HG02938 (cell line): Measurements from ENCODE around the gene CLEC4G.
"Not testable (repeated sequence)": the region's sequence is repeated elsewhere in the genome, so short reads cannot be mapped to it uniquely, and the experiment has no call there.

ENCODE experiments used
- ATAC-seq: cut with Tn5 transposase; IDR thresholded peaks from one replicate; pipeline ENCODE4 v1.9.1; 2021; ENCODE audit warnings: mild to moderate bottlenecking, moderate library complexity; ENCODE audit not compliant: unreplicated experiment

CLEC4G gene, protein sequence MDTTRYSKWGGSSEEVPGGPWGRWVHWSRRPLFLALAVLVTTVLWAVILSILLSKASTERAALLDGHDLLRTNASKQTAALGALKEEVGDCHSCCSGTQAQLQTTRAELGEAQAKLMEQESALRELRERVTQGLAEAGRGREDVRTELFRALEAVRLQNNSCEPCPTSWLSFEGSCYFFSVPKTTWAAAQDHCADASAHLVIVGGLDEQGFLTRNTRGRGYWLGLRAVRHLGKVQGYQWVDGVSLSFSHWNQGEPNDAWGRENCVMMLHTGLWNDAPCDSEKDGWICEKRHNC

DNA sequence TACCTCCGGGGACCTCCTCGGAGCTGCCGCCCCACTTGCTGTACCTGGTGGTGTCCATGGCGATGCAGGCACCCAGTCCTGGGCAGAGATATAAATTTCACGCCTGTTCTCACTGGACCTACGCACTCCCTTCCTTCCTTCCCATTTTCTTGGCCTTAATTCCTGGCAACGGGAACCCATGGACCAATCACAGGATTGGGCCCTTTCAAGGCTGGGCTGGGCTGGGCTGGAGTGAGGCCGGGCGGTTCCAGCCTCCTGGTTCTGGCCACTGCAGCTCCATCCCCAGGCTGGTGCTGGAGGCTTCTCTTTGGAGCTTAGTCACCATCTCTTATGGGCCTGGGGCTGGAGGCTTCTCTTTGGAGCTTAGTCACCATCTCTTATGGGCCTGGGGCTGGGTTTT is at the start of gene CLEC4G:
CLEC4G (minus strand) TSS at position 66 of the 400 bp plus-strand sequence; CDS start at position 58, 8 bp downstream.
- ATAC-seq, result no peak

DNA sequence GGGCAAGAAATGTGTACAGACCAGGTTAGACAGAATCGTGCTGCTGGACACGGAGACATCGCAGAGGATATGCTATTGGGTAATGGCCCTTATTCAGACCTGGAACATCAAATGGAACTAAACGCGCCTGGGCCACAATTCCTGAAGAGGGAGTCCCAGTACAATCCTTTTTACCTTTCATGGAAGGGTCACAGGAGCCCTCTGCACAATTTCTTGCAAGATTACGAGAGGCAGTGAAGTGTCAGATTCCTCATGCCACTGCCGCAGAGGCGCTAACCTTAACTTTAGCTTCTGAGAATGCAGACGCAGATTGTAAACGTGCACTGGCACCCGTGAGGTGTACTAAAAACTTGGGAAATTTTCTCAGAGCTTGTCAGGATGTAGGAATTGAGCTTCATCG is 49.2 kb upstream of the CLEC4G start:
- no peak for ATAC-seq

DNA sequence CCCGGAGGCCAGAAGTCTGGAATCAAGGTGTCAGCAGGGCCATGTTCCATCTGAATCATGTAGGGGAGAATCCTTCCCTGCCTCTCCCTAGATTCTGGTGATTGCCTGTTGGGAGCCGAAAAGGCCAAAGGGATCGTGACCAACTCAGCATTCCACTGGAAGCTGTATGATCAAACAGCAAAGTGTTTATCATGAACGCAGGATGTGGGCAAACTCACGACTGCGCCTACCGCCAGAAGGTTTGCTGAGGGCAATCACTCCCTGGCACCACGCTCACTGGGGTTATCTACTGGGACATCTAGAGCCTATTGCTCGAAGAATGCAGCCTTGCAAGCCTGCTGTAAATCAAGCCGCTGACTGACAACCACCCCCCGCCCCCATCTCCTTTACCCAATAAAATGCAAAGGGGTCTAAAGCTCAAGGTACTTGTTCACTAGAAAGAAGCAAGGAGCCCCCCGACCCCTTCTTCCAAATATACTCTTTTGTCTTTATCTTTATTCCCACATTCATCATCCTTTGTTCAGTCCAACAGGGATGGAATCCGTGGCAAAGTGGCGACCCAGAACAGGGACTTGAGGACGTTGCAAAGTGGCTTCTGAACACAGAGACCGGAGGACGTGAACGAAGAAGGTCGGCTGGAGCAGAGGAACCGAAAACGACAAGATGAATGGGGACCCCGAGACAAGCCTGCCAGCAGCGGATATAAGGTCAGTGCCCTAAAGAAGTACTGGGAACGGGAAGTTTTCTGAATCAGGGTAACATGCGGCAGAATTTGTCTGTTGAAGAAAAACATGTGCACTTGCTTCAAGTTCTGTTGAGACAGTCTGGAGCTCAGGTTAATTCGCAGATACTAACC is 47.9 kb upstream of the CLEC4G start:
- ATAC-seq, result no peak

DNA sequence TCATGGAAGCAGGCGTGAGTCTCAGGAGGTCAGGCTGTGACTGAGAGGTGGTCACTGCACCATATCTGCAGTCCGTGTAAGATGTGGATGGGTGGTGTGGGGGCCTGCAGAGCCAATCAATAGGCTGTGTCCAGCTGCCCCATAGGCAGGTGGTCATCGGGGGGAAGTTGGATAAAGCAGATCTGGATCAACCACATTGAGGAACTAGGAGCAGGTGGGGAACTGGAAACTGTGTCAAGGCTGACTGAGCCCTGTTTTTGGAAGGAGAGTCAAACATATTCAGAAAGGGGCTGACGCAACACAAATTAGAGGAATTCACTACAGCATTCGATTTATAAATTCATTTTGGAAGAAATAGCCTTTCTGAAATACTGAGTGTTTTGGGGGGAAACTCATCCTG is 46.2 kb upstream of the CLEC4G start:
- ATAC-seq, result no peak

DNA sequence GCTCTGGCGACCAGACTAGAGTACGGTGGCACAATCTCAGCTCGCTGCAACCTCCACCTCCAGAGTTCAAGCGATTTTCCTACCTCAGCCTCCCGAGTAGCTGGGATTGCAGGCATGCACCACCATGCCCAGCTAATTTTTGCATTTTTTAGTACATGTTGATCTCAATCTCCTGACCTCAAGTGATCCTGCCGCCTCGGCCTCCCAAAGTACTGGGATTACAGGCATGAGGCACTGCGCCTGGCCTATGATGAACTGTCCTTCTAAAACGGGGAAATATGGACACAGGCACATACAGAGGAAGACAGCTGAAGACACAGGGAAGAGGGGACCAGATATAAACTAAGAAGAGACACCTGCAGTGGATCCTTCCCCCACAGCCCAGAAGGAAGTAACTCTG is 43.9 kb upstream of the CLEC4G start:
- no peak for ATAC-seq

DNA sequence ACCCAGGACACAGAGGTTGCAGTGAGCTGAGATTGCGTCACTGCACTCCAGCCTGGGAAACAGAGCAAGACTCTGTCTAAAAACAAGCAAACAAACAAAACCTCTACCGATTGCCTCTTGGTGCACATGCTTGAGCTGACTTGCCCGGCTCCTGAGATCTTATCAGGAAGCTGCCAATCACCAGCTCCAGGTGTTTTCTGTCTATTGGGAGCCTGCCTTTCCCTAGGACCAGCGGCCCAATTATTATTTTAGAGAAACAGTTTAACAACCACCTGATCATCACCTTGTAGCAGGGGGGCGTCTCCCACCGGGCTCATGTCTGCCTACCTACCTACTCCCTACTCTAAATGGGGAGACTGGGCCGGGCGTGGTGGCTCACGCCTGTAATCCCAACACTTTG is 41.9 kb upstream of the CLEC4G start:
- no peak for ATAC-seq

DNA sequence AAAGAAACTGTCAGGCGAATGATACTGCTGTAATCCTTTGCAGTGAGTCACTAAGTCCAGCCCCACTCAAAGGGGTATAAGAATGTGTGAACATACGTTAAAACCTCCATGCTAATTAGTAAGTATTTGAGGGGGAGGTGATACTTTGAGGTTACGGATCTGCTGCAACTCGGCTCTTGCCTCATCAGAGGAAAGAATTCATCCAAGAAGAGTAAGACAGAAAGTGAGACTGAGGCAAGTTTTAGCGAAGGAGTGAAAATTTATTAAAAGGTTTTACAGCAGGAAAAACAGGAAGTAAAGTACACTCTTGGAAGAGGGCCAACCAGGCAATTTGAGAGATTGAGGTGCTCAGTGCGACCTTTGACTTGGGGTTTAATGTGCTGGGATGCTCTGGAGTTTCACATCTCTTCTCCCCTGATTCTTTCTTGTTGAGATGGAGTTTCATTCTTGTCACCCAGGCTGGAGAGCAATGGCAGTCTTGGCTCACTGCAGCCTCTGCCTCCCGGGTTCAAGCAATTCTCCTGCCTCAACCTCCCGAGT is 40.9 kb upstream of the CLEC4G start:
- ATAC-seq, result no peak

DNA sequence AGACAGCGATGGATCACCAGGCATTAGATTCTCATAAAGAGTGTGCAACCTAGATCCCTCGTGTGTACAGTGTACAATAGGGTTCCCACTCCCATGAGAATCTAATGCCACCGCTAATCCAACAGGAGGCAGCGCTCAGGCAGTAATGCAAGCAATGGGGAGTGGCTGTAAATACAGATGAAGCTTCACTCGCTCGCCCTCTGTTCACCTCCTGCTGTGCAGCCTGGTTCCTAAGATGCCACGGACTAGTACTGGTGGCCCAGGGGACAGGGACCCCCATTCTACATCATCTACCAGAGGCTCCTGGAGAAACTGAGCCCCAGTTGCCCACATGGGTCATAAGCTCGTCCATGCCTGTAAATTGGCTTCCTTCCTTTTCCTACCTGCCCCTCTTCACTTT is 39.2 kb upstream of the CLEC4G start:
- ATAC-seq, result no peak

DNA sequence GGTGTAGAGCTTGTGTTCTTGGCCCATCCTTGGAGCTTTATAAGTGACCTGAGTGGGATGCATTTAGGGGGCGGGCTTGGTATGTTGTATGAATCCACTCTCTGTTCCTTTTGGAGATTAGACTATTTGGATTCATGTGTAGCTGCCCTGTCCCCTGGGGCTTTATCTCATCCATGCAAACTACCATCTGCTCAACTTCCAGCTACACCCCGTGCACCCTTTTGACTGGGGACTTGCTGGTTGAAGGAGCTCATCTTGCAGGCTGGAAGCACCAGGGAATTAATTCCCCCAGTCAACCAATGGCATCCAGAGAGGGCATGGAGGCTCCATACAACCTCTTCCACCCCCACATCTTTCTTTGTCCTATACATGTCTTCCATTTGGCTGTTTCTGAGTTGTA is 37.3 kb upstream of the CLEC4G start:
- ATAC-seq, result no peak

DNA sequence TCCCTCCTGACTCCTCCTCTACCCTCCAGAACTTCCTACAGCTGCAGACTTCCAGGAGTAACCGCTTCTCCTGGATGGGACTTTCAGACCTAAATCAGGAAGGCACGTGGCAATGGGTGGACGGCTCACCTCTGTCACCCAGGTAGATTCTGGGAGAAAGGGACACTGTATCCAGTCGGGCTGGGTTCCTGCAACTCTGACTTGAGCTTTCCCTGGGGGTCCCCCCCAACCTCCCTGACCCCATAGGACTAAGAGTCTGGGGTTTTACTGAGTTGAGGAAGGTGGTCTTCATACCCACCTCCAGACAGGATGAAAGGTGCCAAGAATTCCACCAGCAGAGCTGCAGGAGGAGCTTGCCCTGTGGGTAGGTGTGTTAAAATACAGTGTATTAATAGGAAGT is 35.6 kb upstream of the CLEC4G start:
- ATAC-seq, result no peak

DNA sequence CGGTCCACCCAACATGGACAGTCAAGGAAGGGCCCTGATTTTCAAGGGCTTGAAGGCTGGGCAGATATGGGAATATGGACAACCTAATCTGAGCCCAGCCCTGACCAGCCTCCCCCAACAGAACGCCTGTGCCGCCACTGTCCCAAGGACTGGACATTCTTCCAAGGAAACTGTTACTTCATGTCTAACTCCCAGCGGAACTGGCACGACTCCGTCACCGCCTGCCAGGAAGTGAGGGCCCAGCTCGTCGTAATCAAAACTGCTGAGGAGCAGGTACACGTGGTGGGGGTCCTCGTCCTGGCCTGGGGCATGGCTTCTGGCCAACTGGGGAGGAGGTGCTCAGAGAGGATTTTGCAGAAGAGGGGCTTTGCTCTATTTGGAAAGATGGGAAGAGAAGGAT is 34.6 kb upstream of the CLEC4G start:
- ATAC-seq, result no peak

DNA sequence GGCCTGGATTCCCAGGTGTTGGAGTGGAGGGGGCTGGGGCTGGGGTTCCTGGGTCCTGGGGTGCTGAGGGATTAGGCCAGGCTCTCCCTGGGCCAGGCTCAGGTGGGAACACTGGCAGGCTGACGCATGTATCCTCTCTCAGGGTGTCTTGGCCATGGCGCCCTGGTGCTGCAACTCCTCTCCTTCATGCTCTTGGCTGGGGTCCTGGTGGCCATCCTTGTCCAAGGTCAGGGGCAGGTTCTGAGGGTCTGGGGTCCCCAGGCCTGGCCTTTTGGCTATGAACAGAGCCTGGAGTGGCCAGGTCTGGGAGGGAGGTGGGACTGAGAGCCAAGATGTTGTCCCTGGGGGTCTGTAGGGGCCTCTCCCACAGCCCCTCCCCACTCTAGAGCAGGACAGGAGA is 33.1 kb upstream of the CLEC4G start:
- not testable (repeated sequence) for ATAC-seq

DNA sequence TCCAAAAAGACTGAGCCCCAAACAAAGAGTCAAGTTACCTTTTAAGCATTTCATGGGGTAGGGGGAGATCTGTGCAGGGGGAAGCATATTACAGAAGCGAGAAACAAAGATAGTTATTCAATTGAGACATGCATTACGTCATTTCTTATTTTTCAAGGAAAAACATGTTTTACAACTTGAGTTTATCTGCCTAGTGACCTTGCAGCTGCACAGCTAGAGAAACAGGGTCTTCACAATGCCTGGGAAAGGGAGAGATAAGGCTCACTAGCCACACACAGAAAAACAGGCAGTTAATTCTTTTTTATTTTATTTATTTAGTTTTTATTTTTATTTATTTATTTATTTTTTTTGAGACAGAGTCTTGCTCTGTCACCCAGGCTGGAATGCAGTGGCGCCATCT is 32.2 kb upstream of the CLEC4G start:
- ATAC-seq, result not testable (repeated sequence)

DNA sequence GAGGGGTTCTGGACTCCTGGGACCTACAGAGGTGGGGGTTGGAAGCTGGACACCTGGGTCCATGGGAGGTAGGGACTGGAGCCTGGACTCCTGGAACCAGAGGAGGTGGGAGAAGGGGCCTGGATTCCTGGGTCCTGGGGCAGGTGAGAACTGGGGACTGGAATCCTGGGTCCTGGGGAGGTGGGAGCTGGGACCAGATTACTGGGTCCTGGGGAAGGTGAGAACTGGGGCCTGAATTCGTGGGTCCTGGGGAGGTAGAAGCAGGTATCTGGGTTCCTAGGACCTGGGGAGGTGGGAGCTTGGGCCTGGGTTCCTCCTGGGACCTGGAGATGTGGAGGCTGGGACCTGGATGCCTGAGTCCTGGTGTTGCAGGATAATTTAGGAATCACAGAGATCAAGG is 31.8 kb upstream of the CLEC4G start:
- ATAC-seq, result no peak

DNA sequence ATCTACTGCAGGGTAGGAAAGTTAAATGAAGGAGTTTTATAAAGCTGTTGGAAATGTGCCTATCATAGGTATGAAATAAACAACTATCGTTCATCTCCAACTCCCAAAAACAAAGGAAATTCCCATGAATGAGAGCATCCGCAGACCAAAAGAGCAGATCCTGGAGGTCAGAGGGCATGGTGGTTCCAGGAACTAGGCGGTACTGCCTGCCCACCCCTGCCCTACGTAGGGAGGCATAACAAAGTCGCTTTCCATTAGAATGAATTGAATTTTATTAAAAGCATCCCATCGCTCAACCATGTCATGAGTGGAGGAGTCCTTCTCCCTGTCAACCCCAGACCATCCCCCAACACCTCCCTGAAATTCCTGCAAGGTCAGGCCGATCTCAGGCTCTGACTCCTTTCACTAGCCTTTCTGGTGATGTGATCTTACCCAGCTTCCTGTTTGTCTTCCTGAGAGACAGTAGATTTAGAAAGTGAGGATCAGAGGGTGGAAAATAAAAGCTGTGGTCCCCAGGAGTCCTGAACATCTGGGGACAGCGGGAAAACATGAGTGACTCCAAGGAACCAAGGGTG is 30.9 kb upstream of the CLEC4G start, which contains the start of gene CLEC4M:
CLEC4M (plus strand) TSS at position 525 of the 575 bp plus-strand sequence; CDS start at position 549, 24 bp downstream.
- no peak for ATAC-seq

DNA sequence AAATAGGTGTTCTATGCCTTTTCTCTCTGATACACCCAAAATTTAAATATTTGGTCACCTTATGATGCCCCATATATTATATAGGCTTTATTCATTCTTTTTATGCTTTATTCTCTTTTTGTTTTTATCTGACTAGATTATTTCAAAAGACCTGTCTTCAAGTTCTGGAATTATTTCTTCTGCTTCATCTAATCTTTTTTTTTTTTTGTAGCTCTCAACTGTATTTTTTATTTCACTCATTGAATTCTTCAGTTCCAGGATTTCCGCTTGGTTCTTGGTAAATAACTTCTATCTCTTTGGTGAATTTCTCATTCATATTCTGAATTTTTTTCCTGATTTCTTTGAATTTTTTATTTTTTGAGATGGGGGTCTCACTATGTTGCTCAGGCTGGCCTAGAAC is 27.2 kb upstream of the CLEC4G start:
- no peak for ATAC-seq

DNA sequence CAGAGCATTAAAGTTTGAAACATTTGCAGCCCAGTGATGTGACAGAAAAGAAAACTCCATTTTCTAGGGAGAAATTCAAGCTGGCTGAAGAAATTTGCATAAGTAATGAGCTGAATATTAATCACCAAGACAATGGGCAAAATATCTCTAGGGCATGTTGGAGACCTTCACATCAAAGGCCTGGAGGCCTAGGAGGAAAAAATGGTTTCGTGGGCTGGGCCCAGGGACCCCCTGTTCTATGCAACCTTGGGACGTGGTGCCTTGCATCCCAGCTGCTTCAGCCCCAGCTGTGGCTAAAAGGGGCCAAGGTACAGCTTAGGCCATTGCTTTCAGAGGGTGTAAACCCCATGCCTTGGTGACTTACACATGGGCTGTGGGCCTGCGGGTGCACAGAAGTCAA is 25.4 kb upstream of the CLEC4G start:
- ATAC-seq, result no peak

DNA sequence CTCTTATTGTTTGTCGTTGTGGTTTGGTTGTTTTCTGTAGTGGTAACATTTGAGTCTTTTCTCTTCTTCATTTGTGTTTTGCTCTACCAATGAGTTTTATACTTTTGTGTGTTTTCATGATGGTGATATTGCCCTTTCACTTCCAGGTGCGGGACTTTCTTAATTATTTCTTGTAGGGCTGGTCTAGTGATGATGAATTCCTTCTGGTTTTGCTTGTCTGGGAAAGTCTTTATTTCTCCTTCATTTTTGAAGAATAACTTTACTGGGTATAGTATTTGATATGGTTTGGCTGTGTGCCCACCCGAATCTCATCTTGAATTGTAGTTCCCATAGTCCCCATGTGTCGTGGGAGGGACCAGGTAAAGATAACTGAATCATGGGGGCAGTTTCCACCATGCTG is 24.3 kb upstream of the CLEC4G start:
- ATAC-seq, result no peak

DNA sequence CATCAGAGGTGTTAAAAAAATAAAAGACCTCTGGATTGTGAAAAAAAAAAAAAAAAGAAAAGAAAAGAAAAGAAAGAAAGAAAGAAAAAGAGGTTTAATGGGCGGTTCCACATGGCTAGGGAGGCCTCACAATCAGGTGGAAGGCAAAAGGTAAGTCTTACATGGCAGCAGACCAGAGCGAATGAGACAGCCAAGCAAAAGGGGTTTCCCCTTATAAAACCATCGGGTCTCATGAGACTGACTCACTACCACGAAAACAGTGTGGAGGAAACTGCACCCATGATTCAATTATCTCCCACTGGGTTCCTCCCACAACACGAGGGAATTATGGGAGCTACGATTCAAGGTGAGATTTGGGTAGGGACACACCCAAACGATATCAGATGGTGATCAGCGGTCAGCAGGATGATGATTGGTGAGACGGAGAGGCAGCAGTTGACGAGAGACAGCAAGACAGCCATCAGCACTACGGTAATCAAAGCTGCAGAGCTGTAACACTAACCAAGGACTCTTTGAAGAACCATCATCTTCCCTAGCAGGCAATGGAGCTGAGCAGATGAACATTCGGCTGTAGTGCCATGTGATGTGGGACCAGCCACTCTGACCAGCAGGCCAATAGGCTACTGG is 19.4 kb upstream of the CLEC4G start:
- no peak for ATAC-seq

DNA sequence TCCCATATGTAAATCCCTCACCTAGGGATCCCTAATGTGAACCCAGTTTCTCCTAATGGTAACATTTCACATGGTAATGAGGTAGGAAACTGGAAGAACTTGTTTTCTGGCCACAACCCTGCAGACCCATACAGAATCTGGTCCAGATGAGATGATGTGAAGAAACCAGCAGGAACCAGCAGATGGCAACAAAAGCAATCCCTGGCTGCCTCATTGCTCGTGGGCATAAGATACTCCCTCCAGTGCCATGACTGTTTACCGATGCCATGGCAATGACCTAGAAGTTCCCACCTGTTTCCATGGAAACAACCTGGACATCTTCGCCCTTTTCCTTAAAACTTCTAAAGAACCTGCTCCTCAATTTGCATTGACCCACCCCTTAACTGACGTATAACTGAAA is 16.8 kb upstream of the CLEC4G start:
- ATAC-seq, result no peak

DNA sequence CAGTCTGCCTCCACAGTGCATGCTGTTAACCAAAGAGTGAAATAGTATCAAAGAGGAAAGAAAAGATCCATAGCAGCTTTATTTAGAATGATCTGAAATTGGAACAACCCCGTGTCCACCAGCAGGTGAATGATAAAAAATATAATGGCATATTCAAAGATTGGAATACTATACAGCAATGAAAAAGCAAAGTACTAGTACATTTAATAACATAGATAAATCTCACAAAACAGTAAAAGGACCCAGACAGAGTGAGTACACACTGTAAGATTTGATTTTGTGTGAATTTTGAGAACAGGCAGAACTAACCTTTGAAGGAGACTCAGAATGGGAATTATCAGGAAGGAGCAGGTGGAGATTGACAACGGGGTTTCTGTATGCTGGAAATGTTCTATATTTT is 16.3 kb upstream of the CLEC4G start:
- ATAC-seq, result no peak
